HCT116 (cell line): ENCODE measurements around the gene POGLUT3. TPM values are rescaled to one million over a fixed set of nuclear protein-coding genes. Genes with fewer than 3 reads are reported as not detected.

Source experiments
- ATAC-seq: fragments of 200-7000 bp; cut with Tn5 transposase; 2 replicates; pipeline ENCODE4 v1.9.1; 2020; ENCODE audit warnings: mild to moderate bottlenecking, moderate library complexity
- BruUV-seq: library from RNA; stranded (reverse); fragments of 400-500 nt; replicated peaks from 2 replicates; lab custom pipeline; 2021; lab: Mats Ljungman, UMichigan
- CTCF ChIA-PET: fragments of 300-600 bp; sonication (Branson Sonifier 250); formaldehyde crosslinking; loops from one replicate; lab custom pipeline; 2021; ENCODE audit warnings: antibody characterized with exemption; lab: Charles Lee
- POLR2A ChIA-PET: fragments of 300-600, 350-600 bp; sonication (Branson Sonifier 250); formaldehyde crosslinking; loops from one replicate; lab custom pipeline; 2021; ENCODE audit warnings: antibody characterized with exemption; lab: Charles Lee
- RAD21 ChIA-PET, 2 experiments: fragments of 300-600 bp; sonication (Branson Sonifier 250); formaldehyde crosslinking; loops; one replicate each; lab custom pipeline; 2023; ENCODE audit warnings: low total read pairs in 2 of 2; ENCODE audit not compliant: uncharacterized antibody in 2 of 2, unreplicated experiment in 2 of 2, low non-redundant PET in 1 of 2; lab: Charles Lee
- DNase-seq: peaks from one replicate; pipeline ENCODE4 v3.0.0-alpha.2; 2010; ENCODE audit warnings: low read depth, low spot score
- H2AFZ ChIP-seq: fragments of 200-600 bp; shearing (Covaris generic), sonication (generic); 2 replicates; pipeline ENCODE4 v1.6.1; 2017; ENCODE audit warnings: low read depth, mixed run types, mixed read lengths, antibody characterized with exemption, low read length; ENCODE audit not compliant: poor library complexity, severe bottlenecking
- H3K27ac ChIP-seq: 2 replicates; pipeline ENCODE4 v1.5.1; 2012; ENCODE audit warnings: low read depth, low read length
- H3K27me3 ChIP-seq: fragments of 200-600 bp; sonication (generic); 2 replicates; pipeline ENCODE4 v1.6.1; 2016; ENCODE audit warnings: mixed run types, low read length, mixed read lengths; ENCODE audit not compliant: insufficient read depth
- H3K36me3 ChIP-seq, 2 experiments: fragments of 200-500 bp in 1 of 2; fragments of 200-600 bp in 1 of 2; sonication (Bioruptor generic) in 1 of 2; sonication (generic) in 1 of 2; 2 replicates each; pipeline versions ENCODE4 v1.5.1 to v1.6.1; 2014 to 2016; ENCODE audit warnings: low read length in 2 of 2, inconsistent platforms in 1 of 2, mixed read lengths in 1 of 2, mixed run types in 1 of 2; ENCODE audit not compliant: insufficient read depth in 2 of 2, control insufficient read depth in 1 of 2
- H3K4me1 ChIP-seq, 2 experiments: fragments of 200-600 bp in 1 of 2; sonication (generic) in 1 of 2; 2 replicates each; pipeline versions ENCODE4 v1.5.1 to v1.6.1; 2012 to 2017; ENCODE audit warnings: low read length in 2 of 2, inconsistent platforms in 1 of 2, mild to moderate bottlenecking in 1 of 2, mixed read lengths in 1 of 2, mixed run types in 1 of 2, moderate library complexity in 1 of 2; ENCODE audit not compliant: insufficient read depth in 2 of 2, control insufficient read depth in 1 of 2
- H3K4me2 ChIP-seq: fragments of 200-600 bp; sonication (generic); 2 replicates; pipeline ENCODE4 v1.6.1; 2017; ENCODE audit warnings: mixed run types, low read length, mixed read lengths
- H3K4me3 ChIP-seq, 2 experiments: fragments of 200-600 bp in 1 of 2; sonication (generic) in 1 of 2; replicated peaks in 1 of 2; 2 replicates each; pipeline ENCODE4 v1.5.1; 2011 to 2016; ENCODE audit warnings: low read length in 2 of 2, control low read depth in 1 of 2, low read depth in 1 of 2, mild to moderate bottlenecking in 1 of 2, mixed read lengths in 1 of 2, mixed run types in 1 of 2
- H3K79me2 ChIP-seq: fragments of 200-600 bp; sonication (generic); 2 replicates; pipeline ENCODE4 v1.6.1; 2017; ENCODE audit warnings: mild to moderate bottlenecking, mixed run types, low read length, moderate library complexity, mixed read lengths; ENCODE audit not compliant: insufficient read depth
- H3K9ac ChIP-seq: fragments of 200-600 bp; sonication (generic); 2 replicates; pipeline ENCODE4 v1.6.1; 2016; ENCODE audit warnings: low read length, mixed read lengths
- H3K9me2 ChIP-seq: fragments of 200-600 bp; sonication (generic), shearing (Covaris generic); 2 replicates; pipeline ENCODE4 v1.6.1; 2017; ENCODE audit warnings: mixed run types, mild to moderate bottlenecking, moderate library complexity; ENCODE audit not compliant: insufficient read depth
- H3K9me3 ChIP-seq, 2 experiments: fragments of 200-500 bp in 1 of 2; fragments of 200-600 bp in 1 of 2; sonication (Bioruptor generic) in 1 of 2; sonication (generic) in 1 of 2; 2 replicates each; pipeline ENCODE4 v1.6.1; 2014 to 2017; ENCODE audit warnings: low read length in 2 of 2, mixed read lengths in 2 of 2, inconsistent platforms in 1 of 2, low read depth in 1 of 2, mild to moderate bottlenecking in 1 of 2, mixed run types in 1 of 2, moderate library complexity in 1 of 2; ENCODE audit not compliant: control insufficient read depth in 1 of 2, insufficient read depth in 1 of 2
- H4K20me1 ChIP-seq: fragments of 200-600 bp; sonication (generic), shearing (Covaris generic); 2 replicates; pipeline ENCODE4 v1.6.1; 2017; ENCODE audit warnings: mixed run types, mild to moderate bottlenecking, moderate library complexity; ENCODE audit not compliant: insufficient read depth
- ELF1 ChIP-seq: IDR thresholded peaks from 2 replicates; pipeline ENCODE4 v1.6.1; 2012; ENCODE audit warnings: low read depth, borderline replicate concordance
- FOSL1 ChIP-seq: IDR thresholded peaks from 2 replicates; pipeline ENCODE4 v1.6.1; 2012; ENCODE audit warnings: low read depth
- POLR2A ChIP-seq: IDR thresholded peaks from 2 replicates; pipeline ENCODE4 v1.7.0; 2011; ENCODE audit warnings: borderline replicate concordance; ENCODE audit not compliant: insufficient read depth, insufficient read length; ENCODE audit errors: extremely low read depth
- POLR2AphosphoS5 ChIP-seq: IDR thresholded peaks from 2 replicates; pipeline ENCODE4 v1.6.1; 2011; ENCODE audit warnings: mild to moderate bottlenecking, low read depth, low read length, moderate library complexity
- SIN3A ChIP-seq: IDR thresholded peaks from 2 replicates; pipeline ENCODE4 v1.6.1; 2012; ENCODE audit warnings: low read depth
- SP1 ChIP-seq: IDR thresholded peaks from 2 replicates; pipeline ENCODE4 v1.6.1; 2012; ENCODE audit warnings: low read depth
- SRF ChIP-seq: IDR thresholded peaks from 2 replicates; pipeline ENCODE4 v1.6.1; 2012; ENCODE audit warnings: low read depth
- TCF7L2 ChIP-seq: IDR thresholded peaks from 2 replicates; pipeline ENCODE4 v1.7.0; 2011; ENCODE audit warnings: borderline replicate concordance, inconsistent platforms; ENCODE audit not compliant: insufficient read depth, insufficient read length; ENCODE audit errors: extremely low read depth
- YY1 ChIP-seq: IDR thresholded peaks from 2 replicates; pipeline ENCODE4 v1.6.1; 2011; ENCODE audit warnings: low read length, low read depth, moderate library complexity, mild to moderate bottlenecking; ENCODE audit not compliant: insufficient replicate concordance; ENCODE audit errors: extremely low read depth
- ZBTB33 ChIP-seq: IDR thresholded peaks from 2 replicates; pipeline ENCODE4 v1.6.1; 2011; ENCODE audit warnings: mild to moderate bottlenecking, low read length, moderate library complexity; ENCODE audit not compliant: insufficient replicate concordance; ENCODE audit errors: extremely low read depth
- ZFX ChIP-seq: fragments of 450-650 bp; IDR thresholded peaks from 2 replicates; pipeline ENCODE4 v1.6.1; 2017
- ZNF274 ChIP-seq: fragments of 200-500 bp; sonication (Bioruptor generic); IDR thresholded peaks from 2 replicates; pipeline ENCODE4 v1.6.1; 2014; ENCODE audit warnings: mild to moderate bottlenecking, low read depth, low read length, inconsistent platforms
- intact Hi-C: fragments of 100-400 bp; cut with micrococcal nuclease; formaldehyde crosslinking; loops from 2 replicates; pipeline ENCODE4 v1.10.0; 2022
- total RNA-seq: library from RNA; stranded (reverse); gene quantifications from one replicate; pipeline ENCODE4 v1.2.1, GENCODE V29; 2021; ENCODE audit not compliant: unreplicated experiment
- TF ChIP-seq, protein P1 (sequence below): IDR thresholded peaks from 2 replicates; pipeline ENCODE4 v1.6.1; 2012; ENCODE audit warnings: low read depth

The POGLUT3 gene
- total RNA-seq, 1 experiment from 2014 or later, result 22.0 TPM

- CTCF ChIA-PET, result no interaction called here
- POLR2A ChIA-PET, result no interaction called here
- Histone ChIP-seq H3K4me2 (no peak overlapping the region), H3K27me3 (no peaks in the 10 kb centered on the region), H3K36me3 (peaks cover 0 to 3% of the 10 kb centered on the region in 2 experiments; a peak in 2 of 4 replicates)
- TF ChIP-seq YY1, result no peak
- TF ChIP-seq, all 23 proteins: peak for 0
- no peaks in the 10 kb centered on the region for H3K79me2 ChIP-seq
- H3K4me1 ChIP-seq, result no peaks in the 10 kb centered on the region
- DNase-seq (no peak), ATAC-seq (no peak)
- H3K9ac ChIP-seq, result no peak overlapping the region
- RAD21 ChIA-PET, result interaction anchor here in 1 of 2 experiments (0.6 kb wide), 1 partner anchor 12 kb away, joined by 4 read pairs; no protein-coding TSS in a partner anchor
- no peaks in the 10 kb centered on the region for H4K20me1 ChIP-seq
- no peaks in the 10 kb centered on the region for H3K9me3 ChIP-seq
- no peak overlapping the region for H3K27ac ChIP-seq
- no peak overlapping the region for H3K4me3 ChIP-seq
- no peaks in the 10 kb centered on the region for H3K9me2 ChIP-seq
- intact Hi-C loops, result no loop called here
- H2AFZ ChIP-seq, result no peak overlapping the region
- BruUV-seq, result no TSS peak
Measured at GRCh38 chr11:108541531-108541930, 43.3 kb upstream of the POGLUT3 start.

GRCh38 chr11:108538502-108538901, 40.3 kb upstream of the POGLUT3 start:
- CTCF ChIA-PET, result no interaction called here
- RAD21 ChIA-PET, result no interaction called here
- POLR2A ChIA-PET, result no interaction called here
- H3K36me3 ChIP-seq, result peaks cover 0 to 3% of the 10 kb centered on the region in 2 experiments; a peak in 2 of 4 replicates
- intact Hi-C loops, result no loop called here
- ATAC-seq, result no peak
- no peaks in the 10 kb centered on the region for H3K27me3 ChIP-seq
- H3K9me3 ChIP-seq, result no peaks in the 10 kb centered on the region
- no peaks in the 10 kb centered on the region for H3K4me1 ChIP-seq
- no peaks in the 10 kb centered on the region for H3K79me2 ChIP-seq
- no peak overlapping the region for H3K27ac ChIP-seq
- no peak overlapping the region for H2AFZ ChIP-seq
- H3K9ac ChIP-seq, result no peak overlapping the region
- BruUV-seq, result no TSS peak
- no peaks in the 10 kb centered on the region for H3K9me2 ChIP-seq
- no peak overlapping the region for H3K4me2 ChIP-seq
- H4K20me1 ChIP-seq, result no peaks in the 10 kb centered on the region
- H3K4me3 ChIP-seq, result no peak overlapping the region
- no peak for DNase-seq
- TF ChIP-seq ELF1 (no peak), SRF (no peak), ZFX (no peak), YY1 (no peak), ZBTB33 (no peak), SP1 (no peak), FOSL1 (no peak), SIN3A (no peak), ZNF274 (no peak), POLR2AphosphoS5 (no peak), TCF7L2 (no peak), POLR2A (no peak)
- TF ChIP-seq, protein P1, sequence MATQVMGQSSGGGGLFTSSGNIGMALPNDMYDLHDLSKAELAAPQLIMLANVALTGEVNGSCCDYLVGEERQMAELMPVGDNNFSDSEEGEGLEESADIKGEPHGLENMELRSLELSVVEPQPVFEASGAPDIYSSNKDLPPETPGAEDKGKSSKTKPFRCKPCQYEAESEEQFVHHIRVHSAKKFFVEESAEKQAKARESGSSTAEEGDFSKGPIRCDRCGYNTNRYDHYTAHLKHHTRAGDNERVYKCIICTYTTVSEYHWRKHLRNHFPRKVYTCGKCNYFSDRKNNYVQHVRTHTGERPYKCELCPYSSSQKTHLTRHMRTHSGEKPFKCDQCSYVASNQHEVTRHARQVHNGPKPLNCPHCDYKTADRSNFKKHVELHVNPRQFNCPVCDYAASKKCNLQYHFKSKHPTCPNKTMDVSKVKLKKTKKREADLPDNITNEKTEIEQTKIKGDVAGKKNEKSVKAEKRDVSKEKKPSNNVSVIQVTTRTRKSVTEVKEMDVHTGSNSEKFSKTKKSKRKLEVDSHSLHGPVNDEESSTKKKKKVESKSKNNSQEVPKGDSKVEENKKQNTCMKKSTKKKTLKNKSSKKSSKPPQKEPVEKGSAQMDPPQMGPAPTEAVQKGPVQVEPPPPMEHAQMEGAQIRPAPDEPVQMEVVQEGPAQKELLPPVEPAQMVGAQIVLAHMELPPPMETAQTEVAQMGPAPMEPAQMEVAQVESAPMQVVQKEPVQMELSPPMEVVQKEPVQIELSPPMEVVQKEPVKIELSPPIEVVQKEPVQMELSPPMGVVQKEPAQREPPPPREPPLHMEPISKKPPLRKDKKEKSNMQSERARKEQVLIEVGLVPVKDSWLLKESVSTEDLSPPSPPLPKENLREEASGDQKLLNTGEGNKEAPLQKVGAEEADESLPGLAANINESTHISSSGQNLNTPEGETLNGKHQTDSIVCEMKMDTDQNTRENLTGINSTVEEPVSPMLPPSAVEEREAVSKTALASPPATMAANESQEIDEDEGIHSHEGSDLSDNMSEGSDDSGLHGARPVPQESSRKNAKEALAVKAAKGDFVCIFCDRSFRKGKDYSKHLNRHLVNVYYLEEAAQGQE, result no peak
